SKM-1 (cell line): Measurements from ENCODE around the gene SUGCT.
"Not testable (repeated sequence)": the region's sequence is repeated elsewhere in the genome, so short reads cannot be mapped to it uniquely, and the experiment has no call there.

Experiments used
- DNase-seq: peaks from one replicate; lab custom pipeline; 2025; ENCODE audit not compliant: unreplicated experiment; lab: John Stamatoyannopoulos, UW

SUGCT gene

DNA sequence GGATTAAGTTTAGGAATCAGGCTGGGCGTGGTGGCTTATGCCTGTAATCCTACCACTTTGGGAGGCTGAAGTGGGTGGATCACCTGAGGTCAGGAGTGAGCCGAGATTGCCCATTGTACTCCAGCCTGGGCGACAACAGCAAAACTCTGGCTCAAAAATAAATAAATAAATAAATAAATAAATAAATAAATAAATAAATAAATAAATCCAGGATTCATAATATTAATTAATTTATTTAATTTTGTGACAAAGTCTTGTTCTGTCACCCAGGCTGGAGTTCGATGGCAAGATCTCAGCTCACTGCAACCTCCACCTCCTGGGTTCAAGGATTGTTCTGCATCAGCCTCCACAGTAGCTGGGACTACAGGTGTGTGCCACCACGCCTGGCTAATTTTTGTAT is 4.2 kb downstream of the SUGCT start:
- no peak for DNase-seq

DNA sequence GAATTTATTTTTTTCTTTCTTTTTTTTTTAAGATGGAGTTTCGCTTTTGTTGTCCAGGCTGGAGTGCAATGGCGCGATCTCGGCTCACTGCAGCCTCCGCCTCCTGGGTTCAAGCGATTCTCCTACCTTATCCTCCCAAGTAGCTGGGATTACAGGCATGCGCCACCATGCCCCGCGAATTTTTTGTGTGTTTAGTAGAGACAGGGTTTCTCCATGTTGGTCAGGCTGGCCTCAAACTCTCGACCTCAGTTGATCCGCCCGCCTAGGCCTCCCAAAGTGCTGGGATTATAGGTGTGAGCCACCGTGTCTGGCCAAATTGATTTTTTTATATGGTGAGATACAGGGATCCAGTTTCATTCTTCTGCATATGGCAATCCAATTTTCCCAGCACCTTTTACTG is 5.1 kb downstream of the SUGCT start:
- DNase-seq: not testable (repeated sequence)

DNA sequence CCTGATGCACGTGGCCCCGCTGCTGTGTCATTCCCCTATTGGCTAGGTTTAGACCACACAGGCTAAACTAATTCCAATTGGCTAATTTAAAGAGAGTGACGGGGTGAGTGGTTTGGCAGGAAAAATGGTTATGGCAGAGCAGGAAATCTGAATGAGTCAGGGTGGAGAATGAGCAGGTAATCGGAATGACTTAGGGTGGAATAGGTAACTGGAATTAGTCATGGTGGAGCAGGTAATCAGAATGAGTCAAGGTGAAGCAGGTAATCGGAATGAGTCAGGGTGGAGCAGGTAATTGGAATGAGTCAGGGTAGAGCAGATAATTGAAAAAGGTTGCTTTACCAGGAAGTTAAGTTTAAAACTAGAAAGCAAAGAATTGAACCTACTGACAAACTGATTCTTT is 7.1 kb downstream of the SUGCT start:
- DNase-seq: not testable (repeated sequence)

DNA sequence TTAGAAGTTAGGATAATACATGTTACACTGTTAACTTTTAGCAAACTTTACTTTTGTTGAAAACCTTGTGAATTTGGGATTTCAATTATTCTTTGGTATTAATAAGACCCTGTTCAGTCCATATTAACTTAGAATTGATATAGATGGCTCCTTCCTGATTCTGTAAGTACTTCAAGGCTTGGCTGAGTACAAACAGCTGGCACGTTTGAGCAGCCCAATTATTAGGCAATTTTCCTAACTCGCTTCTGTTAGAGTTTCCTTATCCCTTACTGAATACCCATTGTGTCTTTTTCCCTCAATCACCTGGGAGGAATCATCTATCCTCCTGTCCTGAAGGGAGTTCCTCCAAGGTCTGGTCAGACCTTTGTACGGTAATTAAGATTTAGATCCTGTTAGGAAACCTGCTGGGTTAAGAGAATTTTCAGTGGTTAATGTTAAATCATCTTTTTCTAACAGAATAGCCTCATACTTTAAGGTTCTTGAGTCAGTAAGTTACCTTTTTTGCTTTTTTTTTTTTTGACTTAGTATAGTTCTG is 10.9 kb downstream of the SUGCT start:
- not testable (repeated sequence) for DNase-seq

DNA sequence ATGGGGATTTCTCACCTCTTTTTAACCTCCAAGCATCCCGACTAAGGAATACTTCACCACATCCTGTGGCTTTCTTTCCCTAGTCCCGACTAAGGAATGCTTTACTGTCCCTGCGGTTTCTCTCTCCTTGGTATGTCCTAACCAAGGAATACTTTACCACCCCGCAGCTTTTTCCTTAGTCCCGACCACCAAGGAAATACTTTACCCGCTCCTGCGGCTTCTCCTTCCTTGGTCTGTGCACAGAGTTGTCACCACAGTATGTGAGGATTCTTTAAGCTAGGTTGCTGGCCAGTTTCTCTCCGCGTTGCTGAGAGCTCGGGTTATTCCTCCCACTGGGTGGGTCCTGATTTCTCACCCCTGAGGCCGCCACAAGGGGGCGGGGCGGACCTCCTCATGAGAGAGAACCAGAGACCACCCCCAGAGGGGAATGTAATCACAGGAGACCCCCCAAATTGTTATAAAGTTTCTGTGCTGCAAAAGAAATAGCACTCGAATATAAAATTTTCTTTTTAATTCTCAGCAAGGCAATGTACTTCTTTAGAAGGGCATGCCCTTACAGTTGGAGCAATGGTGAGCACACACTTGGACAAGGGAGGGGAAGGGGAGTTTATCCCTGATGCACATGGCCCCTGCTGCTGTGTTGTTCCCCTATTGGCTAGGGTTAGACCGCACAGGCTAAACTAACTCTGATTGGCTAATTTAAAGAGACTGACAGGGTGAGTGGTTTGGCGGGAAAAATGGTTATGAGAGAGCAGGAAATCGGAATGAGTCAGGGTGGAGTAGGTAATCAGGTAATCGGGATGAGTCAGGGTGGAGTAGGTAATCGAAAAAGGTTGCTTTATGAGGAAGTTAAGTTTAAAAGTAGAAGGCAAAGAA is 12.8 kb downstream of the SUGCT start:
- no peak for DNase-seq

DNA sequence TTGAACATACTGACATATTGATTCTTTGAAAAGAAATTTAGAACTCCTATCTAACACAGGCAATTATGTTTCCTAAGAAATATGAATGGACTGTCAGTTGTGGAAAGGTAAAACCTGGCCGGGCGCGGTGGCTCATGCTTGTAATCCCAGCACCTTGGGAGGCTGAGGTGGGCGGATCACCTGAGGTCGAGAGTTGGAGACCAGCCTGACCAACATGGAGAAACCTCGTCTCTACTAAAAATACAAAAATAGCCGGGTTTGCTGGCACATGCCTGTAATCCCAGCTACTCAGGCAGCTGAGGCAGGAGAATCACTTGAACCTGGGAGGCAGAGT is 13.4 kb downstream of the SUGCT start:
- not testable (repeated sequence) for DNase-seq

DNA sequence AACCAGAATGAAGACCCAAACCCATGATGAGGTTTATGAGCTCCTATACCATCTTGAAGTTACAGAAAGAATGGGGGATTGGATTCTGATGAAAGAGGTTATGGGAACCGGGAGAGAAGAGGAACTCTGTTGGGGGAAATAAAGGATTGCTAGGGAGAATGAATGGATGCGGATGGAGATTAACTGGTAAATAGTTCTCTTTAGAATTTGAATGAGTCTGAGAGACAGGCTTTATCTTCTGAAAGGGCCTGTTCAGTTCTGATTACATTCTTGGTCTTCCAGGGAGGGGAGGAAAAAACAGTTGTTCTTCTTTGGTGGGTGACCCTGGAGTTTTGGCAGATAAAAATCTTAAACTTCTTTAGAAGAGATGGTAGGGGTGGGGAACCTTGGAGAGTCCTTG is 13.9 kb downstream of the SUGCT start:
- DNase-seq: no peak

DNA sequence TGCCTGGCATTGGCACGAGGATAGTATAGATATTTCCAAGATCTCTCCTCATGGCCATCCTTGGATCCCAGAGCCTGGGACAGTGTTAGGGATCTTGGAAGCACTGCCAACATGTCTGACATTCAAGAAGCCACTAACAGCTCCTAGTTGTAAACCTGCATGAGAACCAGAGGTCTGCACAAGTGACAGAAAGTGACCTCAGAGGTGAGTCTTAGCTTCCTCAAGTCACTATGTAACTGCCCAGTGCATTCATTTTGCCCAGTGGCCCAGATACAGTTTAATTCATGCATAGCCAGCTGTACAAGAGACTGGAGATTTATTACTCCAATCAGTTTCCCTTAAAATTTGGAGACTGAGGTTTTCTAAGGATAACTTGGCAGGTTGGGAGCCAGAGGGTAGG is 16.7 kb downstream of the SUGCT start:
- DNase-seq: no peak

DNA sequence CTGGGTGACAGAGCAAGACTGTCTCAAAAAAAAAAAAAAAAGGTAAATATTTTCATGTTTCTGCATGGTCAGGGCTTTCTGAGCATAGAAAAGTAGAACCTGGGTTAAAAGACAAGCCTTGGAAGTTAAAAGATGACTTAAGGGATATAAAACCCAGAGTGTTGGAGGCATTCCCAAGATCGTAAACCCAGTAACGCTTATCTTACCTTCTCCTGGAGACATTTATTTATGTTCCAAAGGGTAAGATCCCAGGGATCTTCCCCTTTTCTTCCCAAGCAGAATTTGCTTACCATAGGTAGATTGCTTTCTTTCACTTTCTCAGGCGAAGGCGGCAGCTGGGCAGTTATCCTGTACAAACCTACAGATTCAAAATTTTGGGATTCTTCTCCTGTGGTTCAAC is 22.2 kb downstream of the SUGCT start:
- DNase-seq: no peak

DNA sequence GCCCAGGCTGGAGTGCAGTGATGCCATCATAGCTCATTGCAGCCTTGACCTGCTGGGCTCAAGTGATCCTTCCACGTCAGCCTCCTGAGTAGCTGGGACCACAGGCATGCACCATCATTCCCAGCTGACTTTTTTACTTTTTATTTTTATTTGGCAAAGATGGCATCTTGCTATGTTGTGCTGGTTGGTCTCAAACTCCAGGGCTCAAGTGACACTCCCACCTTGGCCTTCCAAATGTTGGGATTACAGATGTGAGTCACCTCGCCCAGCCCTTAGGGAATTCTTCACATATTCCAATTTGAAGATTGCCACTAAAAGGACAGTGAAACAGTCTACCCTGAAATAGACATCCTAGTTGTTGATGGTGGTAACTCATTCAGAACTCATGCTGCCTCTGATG is 27.7 kb downstream of the SUGCT start:
- no peak for DNase-seq

DNA sequence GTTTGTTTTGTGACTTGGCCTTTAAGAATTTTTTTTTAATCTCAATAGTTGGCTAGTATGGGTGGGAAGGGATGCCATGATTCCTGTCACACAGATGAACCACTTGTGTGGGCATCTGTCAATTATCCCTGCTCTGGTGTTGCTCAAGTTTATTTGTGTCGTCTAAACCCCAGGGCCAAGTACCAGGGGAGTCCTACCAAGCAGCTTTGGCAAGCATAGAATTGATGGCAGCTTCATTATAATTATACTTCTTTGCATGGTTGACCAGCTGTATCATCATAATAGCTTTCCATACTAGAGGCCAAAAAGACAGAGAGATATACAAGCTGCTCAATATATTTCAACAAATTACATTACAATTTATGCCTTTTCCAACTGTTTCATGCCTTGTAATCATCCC is 30.4 kb downstream of the SUGCT start:
- DNase-seq: no peak

DNA sequence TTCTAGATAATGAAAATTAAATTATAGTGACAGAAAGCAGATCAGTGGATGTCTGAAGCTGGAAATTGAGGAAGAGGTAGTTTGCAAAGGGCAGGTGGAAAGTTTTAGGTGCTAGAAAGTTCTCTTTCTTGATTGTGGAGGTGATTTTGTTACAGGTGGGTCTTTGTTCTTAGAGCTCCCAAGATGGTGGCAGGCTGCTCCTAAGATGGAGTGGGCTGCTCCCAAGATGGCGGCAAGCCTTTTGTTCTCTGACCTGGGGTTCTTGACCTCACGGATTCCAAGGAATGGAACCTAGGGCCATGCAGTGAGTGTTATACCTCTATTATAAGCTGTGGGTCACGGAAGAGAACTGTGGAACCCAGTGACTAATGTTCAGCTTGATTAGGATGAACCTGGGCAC is 32.5 kb downstream of the SUGCT start:
- no peak for DNase-seq

DNA sequence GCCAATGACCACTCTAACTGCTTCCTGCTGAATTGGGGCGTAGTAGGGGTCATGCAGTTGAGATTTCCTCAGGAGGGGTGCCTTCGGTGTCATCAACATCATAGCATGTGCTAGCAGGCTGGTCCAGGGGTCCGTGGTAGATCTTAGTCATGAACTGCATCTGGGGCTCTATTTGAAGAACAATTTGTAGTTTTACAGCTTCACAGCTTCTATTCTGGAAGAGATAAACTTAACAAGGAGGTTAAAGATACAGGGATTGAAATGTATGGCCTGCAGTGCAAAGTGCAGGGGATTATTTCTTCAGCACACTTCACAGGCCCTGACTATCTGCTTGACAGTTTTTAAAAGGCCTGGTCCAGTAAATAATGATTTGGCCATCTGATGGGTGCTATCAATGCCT is 33.5 kb downstream of the SUGCT start:
- DNase-seq: not testable (repeated sequence)

DNA sequence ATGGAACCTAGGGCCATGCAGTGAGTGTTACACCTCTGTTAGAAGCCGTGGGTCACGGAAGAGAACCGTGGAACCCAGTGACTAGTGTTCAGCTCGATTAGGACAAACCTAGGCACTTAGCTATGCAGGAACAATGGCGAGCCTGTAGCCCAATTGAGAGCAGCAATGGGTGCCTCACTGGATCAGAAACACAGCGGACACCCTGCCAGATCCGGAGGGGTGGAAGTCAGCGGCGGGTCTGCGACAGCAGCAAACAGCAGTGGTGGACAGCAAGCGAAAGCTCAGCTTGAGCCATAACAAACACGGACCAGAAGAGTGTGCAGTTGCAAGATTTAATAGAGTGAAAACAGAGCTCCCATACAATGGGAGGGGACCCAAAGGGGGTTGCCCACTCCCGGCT is 38.3 kb downstream of the SUGCT start:
- DNase-seq: not testable (repeated sequence)

DNA sequence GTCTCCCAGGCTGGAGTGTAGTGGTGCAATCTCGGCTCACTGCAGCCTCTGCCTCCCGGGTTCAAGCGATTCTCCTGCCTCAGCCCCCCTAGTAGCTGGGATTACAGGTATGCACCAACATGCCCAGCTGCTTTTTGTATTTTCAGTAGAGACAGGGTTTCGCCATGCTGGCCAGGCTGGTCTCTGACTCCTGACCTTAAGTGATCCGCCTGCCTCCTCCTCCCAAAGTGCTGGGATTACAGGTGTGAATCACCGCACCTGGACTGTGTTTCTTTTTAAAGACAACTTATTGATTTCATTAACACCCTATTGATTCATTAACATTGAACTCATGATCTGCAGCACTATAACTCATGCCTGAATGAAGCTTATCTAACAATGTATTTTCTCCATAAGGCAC is 40.5 kb downstream of the SUGCT start:
- DNase-seq: not testable (repeated sequence)

DNA sequence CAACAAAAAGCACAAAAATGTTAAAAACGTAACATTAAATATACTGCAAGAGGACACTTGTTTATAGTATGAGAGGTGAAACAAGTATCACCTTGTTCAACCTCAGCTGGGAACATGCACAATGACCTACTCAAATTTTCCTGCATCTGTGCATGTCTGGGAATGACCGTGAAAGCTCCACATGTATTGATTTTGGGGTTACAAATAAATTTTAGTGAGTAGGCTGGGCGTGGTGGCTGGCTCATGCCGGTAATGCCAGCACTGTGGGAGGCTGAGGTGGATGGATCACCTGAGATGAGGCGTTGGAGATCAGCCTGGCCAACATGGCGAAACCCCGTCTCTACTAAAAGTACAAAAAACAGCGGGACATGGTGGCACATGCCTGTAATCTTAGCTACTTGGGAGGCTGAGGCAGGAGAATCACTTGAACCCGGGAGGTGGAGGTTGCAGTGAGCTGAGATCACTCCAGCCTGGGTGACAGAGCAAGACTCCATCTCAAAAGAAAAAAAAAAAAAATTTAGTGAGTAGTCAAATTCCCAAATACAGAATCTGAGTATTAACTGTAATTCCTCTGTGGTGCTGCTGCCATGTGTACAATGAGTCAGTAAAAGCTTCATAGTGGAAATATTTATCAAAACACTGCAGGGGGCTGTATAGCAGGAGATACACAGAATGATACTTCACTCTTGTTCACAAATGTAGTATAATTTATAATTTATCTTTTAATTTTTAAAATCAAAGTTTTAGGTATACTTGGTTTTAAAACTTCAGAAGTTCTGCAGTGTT is 41.1 kb downstream of the SUGCT start:
- no peak for DNase-seq

DNA sequence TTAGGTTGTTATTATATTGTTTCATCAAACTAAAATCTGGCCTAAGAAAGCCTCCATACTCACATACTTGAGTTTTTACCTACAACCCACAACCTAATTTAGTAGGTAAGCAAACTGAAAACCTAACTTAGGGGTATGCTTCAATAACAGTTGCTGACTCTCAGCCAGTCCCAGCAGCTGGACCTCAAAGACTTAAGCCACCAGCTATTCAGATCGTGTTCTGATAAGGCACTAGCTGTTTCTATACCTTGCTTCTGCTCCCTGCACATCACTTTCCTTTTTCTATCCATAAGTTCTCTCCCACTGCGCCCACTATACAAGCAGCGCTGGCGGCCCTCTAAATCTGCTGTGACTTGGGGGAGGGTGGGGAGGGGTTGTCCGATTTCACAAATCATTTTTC is 42.3 kb downstream of the SUGCT start:
- DNase-seq: no peak

DNA sequence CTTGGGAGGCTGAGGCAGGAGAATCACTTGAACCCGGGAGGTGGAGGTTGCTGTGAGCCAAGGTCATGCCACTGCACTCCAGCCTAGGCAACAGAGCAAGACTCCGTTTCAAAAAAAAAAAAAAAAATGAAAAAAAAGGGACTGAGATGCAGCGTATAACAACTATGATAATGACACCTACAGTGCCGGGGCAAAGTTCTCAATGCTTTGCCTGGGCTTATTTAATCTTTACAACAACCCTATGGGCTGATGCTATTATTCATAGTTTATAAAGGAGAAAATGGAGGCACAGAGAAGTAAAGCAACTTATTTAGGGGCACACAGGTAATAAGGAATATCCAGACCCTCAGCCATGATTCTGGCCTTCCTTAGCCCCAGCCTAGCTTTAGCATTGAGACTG is 47.6 kb downstream of the SUGCT start:
- DNase-seq: no peak

DNA sequence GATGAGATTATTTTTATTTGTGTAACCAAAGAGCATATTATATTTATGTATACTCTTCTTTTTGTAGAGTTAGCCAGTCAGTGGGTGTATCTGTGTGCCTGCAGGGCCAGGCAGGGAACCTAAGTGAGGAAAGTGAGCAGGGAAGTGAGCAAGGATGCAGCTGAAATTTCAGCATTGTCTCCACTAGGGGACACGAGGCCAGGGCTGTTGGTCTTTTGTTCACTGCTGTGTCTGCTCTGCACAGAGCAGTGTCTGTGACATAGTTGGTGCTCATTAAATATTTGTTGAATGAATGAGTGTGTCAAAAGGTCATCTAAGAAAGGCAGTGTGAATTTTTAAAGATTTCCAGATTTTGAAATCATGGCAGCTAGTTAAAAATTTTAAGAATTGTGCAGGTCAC is 51.8 kb downstream of the SUGCT start:
- DNase-seq: no peak

DNA sequence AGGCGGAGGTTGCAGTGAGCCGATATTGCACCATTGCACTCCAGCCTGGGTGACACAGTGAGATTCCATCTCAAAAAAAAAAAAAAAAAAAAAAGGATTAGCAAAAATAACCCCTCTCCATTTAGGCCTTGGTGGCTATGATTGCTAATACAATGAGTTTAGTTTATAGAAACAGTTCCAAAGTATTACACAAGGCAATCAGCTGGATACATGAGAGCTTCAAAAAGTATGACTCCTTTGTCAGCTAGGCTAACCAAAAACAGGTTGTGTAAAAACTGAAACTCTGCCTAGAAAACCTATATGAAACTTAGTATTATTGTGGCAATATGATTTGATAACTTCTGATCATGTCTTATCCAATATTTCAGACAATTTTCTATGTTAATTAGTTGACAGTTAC is 57.2 kb downstream of the SUGCT start:
- no peak for DNase-seq

DNA sequence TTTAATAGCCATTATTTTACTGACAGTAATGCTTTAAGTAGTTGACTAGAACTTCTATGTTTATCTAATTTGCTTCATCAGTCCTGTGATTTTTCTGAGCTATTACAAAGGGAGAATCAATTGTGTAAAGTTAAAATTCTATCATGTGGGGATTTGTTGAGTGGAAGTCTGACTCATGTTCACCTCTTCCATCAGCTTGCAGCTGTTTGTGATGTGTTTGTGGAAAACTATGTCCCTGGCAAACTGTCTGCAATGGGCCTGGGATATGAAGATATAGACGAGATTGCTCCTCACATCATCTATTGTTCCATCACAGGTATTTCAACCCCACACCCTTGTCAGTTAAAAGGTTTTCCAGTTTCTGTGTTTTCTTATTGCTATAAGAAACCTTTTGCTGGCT is 59.9 kb downstream of the SUGCT start:
- DNase-seq: no peak

DNA sequence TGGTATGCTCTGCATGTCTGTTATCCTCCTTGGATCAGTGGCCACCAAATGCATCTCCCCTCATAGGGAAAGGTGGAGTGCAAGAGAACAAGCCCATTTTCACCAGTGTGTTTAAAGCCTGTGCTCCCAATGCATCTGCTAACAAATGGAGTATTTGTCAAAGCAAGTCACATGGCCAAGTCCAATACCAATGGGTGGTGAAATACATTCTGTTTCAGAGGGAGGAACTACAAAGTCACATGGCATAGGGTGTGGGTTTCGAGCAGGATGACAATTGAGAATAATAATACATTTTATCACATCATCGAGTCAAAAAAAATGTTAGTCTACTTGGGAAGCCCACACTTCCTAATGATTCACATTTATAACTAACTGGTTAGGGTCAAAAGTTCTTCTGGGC is 62.7 kb downstream of the SUGCT start:
- DNase-seq: no peak
